Activated B cell treated with CpG ODN at 0.5 μM for 24 hours (primary cell): ENCODE data around the gene NOPCHAP1. TPM values are rescaled to one million over a fixed set of nuclear protein-coding genes. Genes with fewer than 3 reads are reported as not detected.

ENCODE experiments used
- ATAC-seq: fragments of 200-7000 bp; cut with Tn5 transposase; one replicate; pipeline ENCODE4 v1.10.0; 2021; ENCODE audit warnings: low read depth, mild to moderate bottlenecking, moderate library complexity
- CTCF ChIA-PET: fragments of 350-600 bp; sonication (Branson Sonifier 250); formaldehyde crosslinking; loops from one replicate; lab custom pipeline; 2021; ENCODE audit warnings: antibody characterized with exemption; lab: Charles Lee
- POLR2A ChIA-PET: fragments of 350-600 bp; sonication (Branson Sonifier 250); formaldehyde crosslinking; loops from one replicate; lab custom pipeline; 2021; ENCODE audit warnings: antibody characterized with exemption; lab: Charles Lee
- DNase-seq: peaks from one replicate; pipeline ENCODE4 v3.0.0; 2022
- H3K27ac Mint-ChIP-seq: one replicate; pipeline ENCODE4 v1.8.0; 2020; ENCODE audit warnings: mixed read lengths
- H3K27me3 Mint-ChIP-seq: one replicate; pipeline ENCODE4 v1.8.0; 2021; ENCODE audit warnings: mixed read lengths
- H3K36me3 Mint-ChIP-seq: one replicate; pipeline ENCODE4 v1.8.0; 2021; ENCODE audit warnings: low read depth, mixed read lengths
- H3K4me1 Mint-ChIP-seq: one replicate; pipeline ENCODE4 v1.8.0; 2021; ENCODE audit warnings: mixed read lengths
- H3K4me3 Mint-ChIP-seq: one replicate; pipeline ENCODE4 v1.8.0; 2020; ENCODE audit warnings: mild to moderate bottlenecking, mixed read lengths
- H3K9me3 Mint-ChIP-seq: one replicate; pipeline ENCODE4 v1.8.0; 2020; ENCODE audit warnings: mixed read lengths
- CTCF ChIP-seq: fragments of 200-600 bp; IDR thresholded peaks from one replicate; pipeline ENCODE4 v1.8.0; 2022; ENCODE audit warnings: antibody characterized with exemption, mild to moderate bottlenecking
- intact Hi-C: fragments of 100-400 bp; cut with micrococcal nuclease; formaldehyde crosslinking; loops from one replicate; pipeline ENCODE4 v1.15.1; 2024
- total RNA-seq: library from RNA; stranded (reverse); gene quantifications from 2 replicates; pipeline ENCODE4 v1.2.3, GENCODE V29; 2022

The NOPCHAP1 gene
- total RNA-seq, 1 donor from 2014 or later = 26.4 TPM

- peaks cover 3% of the 10 kb centered on the region for H3K36me3 Mint-ChIP-seq
- ATAC-seq = no peak
- no peaks in the 10 kb centered on the region for H3K27me3 Mint-ChIP-seq
- H3K9me3 Mint-ChIP-seq = no peaks in the 10 kb centered on the region
- H3K27ac Mint-ChIP-seq = no peak overlapping the region
- no peak for DNase-seq
- ChIA-PET CTCF (no interaction called here), POLR2A (interaction anchor here (0.6 kb wide), 1 partner anchor 346 kb away, joined by 3 read pairs; no protein-coding TSS in a partner anchor)
- H3K4me1 Mint-ChIP-seq = peaks cover 26% of the 10 kb centered on the region
- no peak for TF ChIP-seq CTCF
- no peak overlapping the region for H3K4me3 Mint-ChIP-seq
- intact Hi-C loops = loop anchor here (5.0 kb wide), 4 partner anchors 213 to 668 kb away; no protein-coding TSS in a partner anchor
These were observed 30.4 kb upstream of the NOPCHAP1 start for GRCh38 chr12:104955703-104956102.

- H3K4me3 Mint-ChIP-seq = peak overlapping the region; percentile 84
- no peak for DNase-seq
- intact Hi-C loops = loop anchor here (5.0 kb wide), 4 partner anchors 215 to 670 kb away; no protein-coding TSS in a partner anchor
- peaks cover 3% of the 10 kb centered on the region for H3K36me3 Mint-ChIP-seq
- H3K9me3 Mint-ChIP-seq = no peaks in the 10 kb centered on the region
- H3K27me3 Mint-ChIP-seq = peaks cover 2% of the 10 kb centered on the region
- H3K27ac Mint-ChIP-seq = peak overlapping the region; percentile 65
- no peak for TF ChIP-seq CTCF
- POLR2A ChIA-PET = interaction anchor here (0.7 to 2.6 kb wide), 5 partner anchors 17 to 670 kb away, joined by 3 to 7 read pairs (median 3); no protein-coding TSS in a partner anchor
- peaks cover 26% of the 10 kb centered on the region for H3K4me1 Mint-ChIP-seq
- no peak for ATAC-seq
- CTCF ChIA-PET = interaction anchor here (0.9 to 1.1 kb wide), 2 partner anchors 26 to 96 kb away, joined by 3 read pairs; no protein-coding TSS in a partner anchor
These were observed 29.0 kb upstream of the NOPCHAP1 start for GRCh38 chr12:104956870-104957718.

GRCh38 chr12:104957719-104958000, 28.5 kb upstream of the NOPCHAP1 start:
- peaks cover 3% of the 10 kb centered on the region for H3K36me3 Mint-ChIP-seq
- H3K9me3 Mint-ChIP-seq = no peaks in the 10 kb centered on the region
- no peak for TF ChIP-seq CTCF
- ChIA-PET POLR2A (interaction anchor here (0.7 to 2.6 kb wide), 8 partner anchors 17 to 671 kb away, joined by 3 to 11 read pairs (median 4); partner anchors contain the start of gene NOPCHAP1), CTCF (interaction anchor here (0.8 to 2.5 kb wide), 4 partner anchors 26 to 576 kb away, joined by 3 to 14 read pairs (median 3); partner anchors contain the start of gene NOPCHAP1)
- H3K4me1 Mint-ChIP-seq = peaks cover 26% of the 10 kb centered on the region
- peak overlapping the region; percentile 65 for H3K27ac Mint-ChIP-seq
- ATAC-seq (peak; percentile 7), DNase-seq (no peak)
- peak overlapping the region; percentile 84 for H3K4me3 Mint-ChIP-seq
- intact Hi-C loops = loop anchor here (5.0 kb wide), 4 partner anchors 215 to 670 kb away; no protein-coding TSS in a partner anchor
- H3K27me3 Mint-ChIP-seq = peaks cover 2% of the 10 kb centered on the region

GRCh38 chr12:104958001-104958804, 27.9 kb upstream of the NOPCHAP1 start, which contains the start of gene SLC41A2:
SLC41A2 (minus strand) TSS chr12:104958290; CDS start chr12:104928527, 29,763 bp downstream.
- H3K9me3 Mint-ChIP-seq = no peaks in the 10 kb centered on the region
- peaks cover 26% of the 10 kb centered on the region for H3K4me1 Mint-ChIP-seq
- no peak for TF ChIP-seq CTCF
- ChIA-PET POLR2A (interaction anchor here (1.0 to 2.6 kb wide), 10 partner anchors 16 to 1029 kb away, joined by 3 to 11 read pairs (median 4); partner anchors contain the start of gene NOPCHAP1), CTCF (interaction anchor here (0.8 to 2.5 kb wide), 5 partner anchors 17 to 577 kb away, joined by 3 to 14 read pairs (median 3); partner anchors contain the start of gene NOPCHAP1)
- peak; percentile 86 for ATAC-seq
- H3K36me3 Mint-ChIP-seq = peaks cover 3% of the 10 kb centered on the region
- peaks cover 2% of the 10 kb centered on the region for H3K27me3 Mint-ChIP-seq
- intact Hi-C loops = loop anchor here (1.0 to 5.0 kb wide), 11 partner anchors 16 to 671 kb away; partner anchors contain the start of genes CHST11 and NOPCHAP1
- peak within 1 kb of the TSS; percentile 92 for H3K27ac Mint-ChIP-seq
- H3K4me3 Mint-ChIP-seq = peak within 1 kb of the TSS; percentile 93
- DNase-seq = peak; percentile 90
